ENCODE measurements around the gene METTL24.

Gene METTL24

GRCh38 chr6:110332281-110332680 is 25.9 kb downstream of the METTL24 start:
- no peak for DNase-seq

- DNase-seq: no peak
Measured at GRCh38 chr6:110331816-110332215, 26.3 kb downstream of the METTL24 start.

GRCh38 chr6:110331390-110331789 is 26.8 kb downstream of the METTL24 start:
- DNase-seq: no peak

GRCh38 chr6:110329714-110330436 is 28.3 kb downstream of the METTL24 start:
- no peak for DNase-seq

- no peak for DNase-seq
Measured at GRCh38 chr6:110329348-110329713, 28.8 kb downstream of the METTL24 start.

- no peak for DNase-seq
Measured at GRCh38 chr6:110328259-110328658, 29.9 kb downstream of the METTL24 start.

GRCh38 chr6:110327391-110327790 is 30.8 kb downstream of the METTL24 start:
- no peak for DNase-seq

GRCh38 chr6:110326609-110327008 is 31.5 kb downstream of the METTL24 start:
- no peak for DNase-seq

GRCh38 chr6:110326057-110326456 is 32.1 kb downstream of the METTL24 start:
- no peak for DNase-seq

GRCh38 chr6:110325197-110325596 is 33.0 kb downstream of the METTL24 start:
- DNase-seq: no peak

GRCh38 chr6:110324548-110324947 is 33.6 kb downstream of the METTL24 start:
- DNase-seq: no peak

GRCh38 chr6:110323258-110323657 is 34.9 kb downstream of the METTL24 start:
- DNase-seq: no peak

GRCh38 chr6:110322874-110323242 is 35.3 kb downstream of the METTL24 start:
- no peak for DNase-seq

GRCh38 chr6:110322151-110322873 is 35.8 kb downstream of the METTL24 start:
- DNase-seq: no peak

- no peak for DNase-seq
Measured at GRCh38 chr6:110320307-110320706, 37.8 kb downstream of the METTL24 start.

GRCh38 chr6:110319843-110320242 is 38.3 kb downstream of the METTL24 start:
- no peak for DNase-seq

GRCh38 chr6:110319381-110319780 is 38.8 kb downstream of the METTL24 start:
- DNase-seq: no peak

- DNase-seq: no peak
Measured at GRCh38 chr6:110318971-110319370, 39.2 kb downstream of the METTL24 start.

GRCh38 chr6:110317646-110318045 is 40.5 kb downstream of the METTL24 start:
- DNase-seq: no peak

GRCh38 chr6:110317189-110317588 is 41.0 kb downstream of the METTL24 start:
- DNase-seq: no peak

GRCh38 chr6:110315869-110316398 is 42.2 kb downstream of the METTL24 start:
- DNase-seq: no peak

- DNase-seq: no peak
Measured at GRCh38 chr6:110315207-110315868, 42.8 kb downstream of the METTL24 start.

- no peak for DNase-seq
Measured at GRCh38 chr6:110310861-110311446, 47.2 kb downstream of the METTL24 start.
